Measurements from ENCODE around the gene EN1.

EN1 gene

GRCh38 chr2:118805064-118805690, 42.3 kb downstream of the EN1 start:
- H3K4me1 ChIP-seq (ENCODE audit: control insufficient read depth, insufficient read depth, low read length): peaks cover 31% of the 10 kb centered on the region
- no peak overlapping the region for H3K4me3 ChIP-seq (ENCODE audit: low read depth, low read length)
- no peaks in the 10 kb centered on the region for H3K36me3 ChIP-seq (ENCODE audit: control insufficient read depth, insufficient read depth, low read length)
- no peak overlapping the region for H3K27ac ChIP-seq (ENCODE audit: low read depth, low read length)
- no peak overlapping the region for H3K9ac ChIP-seq (ENCODE audit: low read depth, low read length)
- H3K9me3 ChIP-seq (ENCODE audit: control insufficient read depth, insufficient read depth, low read length): no peaks in the 10 kb centered on the region
- peaks cover 17% of the 10 kb centered on the region for H3K27me3 ChIP-seq (ENCODE audit: control insufficient read depth, insufficient read depth, low read length)

GRCh38 chr2:118803012-118803411, 44.4 kb downstream of the EN1 start:
- no peak overlapping the region for H3K4me3 ChIP-seq (ENCODE audit: low read depth, low read length)
- H3K9me3 ChIP-seq (ENCODE audit: control insufficient read depth, insufficient read depth, low read length): no peaks in the 10 kb centered on the region
- no peak overlapping the region for H3K9ac ChIP-seq (ENCODE audit: low read depth, low read length)
- H3K36me3 ChIP-seq (ENCODE audit: control insufficient read depth, insufficient read depth, low read length): no peaks in the 10 kb centered on the region
- H3K27ac ChIP-seq (ENCODE audit: low read depth, low read length): no peak overlapping the region
- H3K27me3 ChIP-seq (ENCODE audit: control insufficient read depth, insufficient read depth, low read length): peaks cover 5% of the 10 kb centered on the region; the same call in 1 of the 2 replicates
- H3K4me1 ChIP-seq (ENCODE audit: control insufficient read depth, insufficient read depth, low read length): peaks cover 21% of the 10 kb centered on the region

GRCh38 chr2:118801151-118801550, 46.3 kb downstream of the EN1 start:
- no peak overlapping the region for H3K27ac ChIP-seq (ENCODE audit: low read depth, low read length)
- H3K4me1 ChIP-seq (ENCODE audit: control insufficient read depth, insufficient read depth, low read length): peaks cover 3% of the 10 kb centered on the region
- no peaks in the 10 kb centered on the region for H3K9me3 ChIP-seq (ENCODE audit: control insufficient read depth, insufficient read depth, low read length)
- H3K4me3 ChIP-seq (ENCODE audit: low read depth, low read length): no peak overlapping the region
- no peak overlapping the region for H3K9ac ChIP-seq (ENCODE audit: low read depth, low read length)
- no peaks in the 10 kb centered on the region for H3K36me3 ChIP-seq (ENCODE audit: control insufficient read depth, insufficient read depth, low read length)
- peaks cover 2% of the 10 kb centered on the region; the same call in 1 of the 2 replicates for H3K27me3 ChIP-seq (ENCODE audit: control insufficient read depth, insufficient read depth, low read length)

GRCh38 chr2:118800736-118801135, 46.7 kb downstream of the EN1 start:
- Histone ChIP-seq H3K27me3 (ENCODE audit: control insufficient read depth, insufficient read depth, low read length) (no peaks in the 10 kb centered on the region; the same call in 1 of the 2 replicates), H3K4me3 (ENCODE audit: low read depth, low read length) (no peak overlapping the region), H3K9ac (ENCODE audit: low read depth, low read length) (no peak overlapping the region), H3K36me3 (ENCODE audit: control insufficient read depth, insufficient read depth, low read length) (no peaks in the 10 kb centered on the region), H3K9me3 (ENCODE audit: control insufficient read depth, insufficient read depth, low read length) (no peaks in the 10 kb centered on the region), H3K27ac (ENCODE audit: low read depth, low read length) (no peak overlapping the region), H3K4me1 (ENCODE audit: control insufficient read depth, insufficient read depth, low read length) (no peaks in the 10 kb centered on the region)

- H3K27me3 ChIP-seq (ENCODE audit: control insufficient read depth, insufficient read depth, low read length): peaks cover 2% of the 10 kb centered on the region; the same call in 1 of the 2 replicates
- no peaks in the 10 kb centered on the region for H3K4me1 ChIP-seq (ENCODE audit: control insufficient read depth, insufficient read depth, low read length)
- H3K27ac ChIP-seq (ENCODE audit: low read depth, low read length): no peak overlapping the region
- H3K9ac ChIP-seq (ENCODE audit: low read depth, low read length): no peak overlapping the region
- no peaks in the 10 kb centered on the region for H3K9me3 ChIP-seq (ENCODE audit: control insufficient read depth, insufficient read depth, low read length)
- H3K36me3 ChIP-seq (ENCODE audit: control insufficient read depth, insufficient read depth, low read length): no peaks in the 10 kb centered on the region
- no peak overlapping the region for H3K4me3 ChIP-seq (ENCODE audit: low read depth, low read length)
Observed at GRCh38 chr2:118794546-118794945, 52.9 kb downstream of the EN1 start.
